Fibroblast of lung (primary cell): Measurements from ENCODE around the gene CNNM2.

ENCODE experiments used
- EZH2 ChIP-seq: IDR thresholded peaks from 2 replicates; pipeline ENCODE4 v1.5.1; 2012; ENCODE audit warnings: low read length, control low read depth, mild to moderate bottlenecking; ENCODE audit errors: missing control alignments
- TF ChIP-seq, protein P1 (sequence below), 2 donors: IDR thresholded peaks in 1 of 2; conservative IDR thresholded peaks in 1 of 2; 1 replicate in 1 of 2; 2 replicates in 1 of 2; pipeline ENCODE4 v1.5.1; 2011 to 2012; ENCODE audit warnings: low read length in 2 of 2, control low read depth in 1 of 2, inconsistent platforms in 1 of 2, low read depth in 1 of 2, mild to moderate bottlenecking in 1 of 2

DNA sequence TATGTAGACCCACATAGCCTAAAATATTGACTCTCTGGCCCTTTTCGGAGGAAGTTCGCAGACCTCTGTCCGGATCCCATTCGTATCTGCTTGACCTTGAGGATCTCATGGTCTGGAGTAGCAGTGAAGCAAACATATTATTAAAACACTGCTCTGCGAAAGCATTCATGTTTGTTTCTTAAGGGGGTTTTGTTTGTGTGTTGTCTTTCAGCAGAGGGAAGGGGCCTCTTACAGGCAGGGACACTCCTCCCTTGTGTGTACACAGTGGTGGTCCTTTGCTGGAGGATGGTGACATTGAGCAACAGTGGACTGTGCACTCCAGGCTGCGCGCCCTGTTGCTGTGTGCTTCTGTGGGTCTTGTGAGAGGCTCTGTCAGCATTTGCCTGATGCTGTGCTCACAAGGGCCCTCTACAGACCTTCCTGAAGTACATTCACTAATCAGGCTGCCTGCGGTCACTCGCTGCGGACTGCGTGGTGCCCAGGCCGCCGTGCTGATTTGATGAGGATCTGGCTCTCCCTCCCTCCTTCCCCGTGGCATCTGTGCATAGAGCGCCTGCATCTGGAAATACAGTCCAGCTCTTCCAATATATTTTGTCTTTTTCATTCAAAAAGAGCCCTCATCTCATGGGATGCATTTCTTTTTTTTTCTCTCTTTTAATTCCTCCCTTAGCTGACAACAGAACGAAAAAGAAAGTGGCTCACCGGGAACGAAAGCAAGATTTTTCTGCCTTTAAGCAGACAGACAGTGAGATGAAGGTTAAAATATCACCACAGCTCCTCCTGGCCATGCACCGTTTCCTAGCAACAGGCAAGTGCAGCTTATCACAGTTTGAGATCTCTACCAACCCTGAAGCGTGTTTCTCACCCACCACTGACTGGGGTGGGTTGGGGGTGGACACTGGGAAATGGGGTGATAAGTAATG is 135.8 kb downstream of the CNNM2 start:
- TF ChIP-seq, protein P1, sequence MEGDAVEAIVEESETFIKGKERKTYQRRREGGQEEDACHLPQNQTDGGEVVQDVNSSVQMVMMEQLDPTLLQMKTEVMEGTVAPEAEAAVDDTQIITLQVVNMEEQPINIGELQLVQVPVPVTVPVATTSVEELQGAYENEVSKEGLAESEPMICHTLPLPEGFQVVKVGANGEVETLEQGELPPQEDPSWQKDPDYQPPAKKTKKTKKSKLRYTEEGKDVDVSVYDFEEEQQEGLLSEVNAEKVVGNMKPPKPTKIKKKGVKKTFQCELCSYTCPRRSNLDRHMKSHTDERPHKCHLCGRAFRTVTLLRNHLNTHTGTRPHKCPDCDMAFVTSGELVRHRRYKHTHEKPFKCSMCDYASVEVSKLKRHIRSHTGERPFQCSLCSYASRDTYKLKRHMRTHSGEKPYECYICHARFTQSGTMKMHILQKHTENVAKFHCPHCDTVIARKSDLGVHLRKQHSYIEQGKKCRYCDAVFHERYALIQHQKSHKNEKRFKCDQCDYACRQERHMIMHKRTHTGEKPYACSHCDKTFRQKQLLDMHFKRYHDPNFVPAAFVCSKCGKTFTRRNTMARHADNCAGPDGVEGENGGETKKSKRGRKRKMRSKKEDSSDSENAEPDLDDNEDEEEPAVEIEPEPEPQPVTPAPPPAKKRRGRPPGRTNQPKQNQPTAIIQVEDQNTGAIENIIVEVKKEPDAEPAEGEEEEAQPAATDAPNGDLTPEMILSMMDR (conservative IDR thresholded peaks at IDR 0.05 in 1 of 2, IDR thresholded peaks at IDR 0.05 in 1 of 2; ENCODE audit: low read depth in 1 of 2, low read length in 2 of 2), result peak; percentile 60 to 68
- no peak for TF ChIP-seq EZH2
